ENCODE measurements around the gene ATG4D. TPM values are rescaled to one million over a fixed set of nuclear protein-coding genes. Genes with fewer than 3 reads are reported as not detected.
"Not testable (repeated sequence)": the region's sequence is repeated elsewhere in the genome, so short reads cannot be mapped to it uniquely, and the experiment has no call there.

ATG4D gene
- total RNA-seq, 2 donors from 2014 or later, result 47.1 to 61.2 TPM

DNA sequence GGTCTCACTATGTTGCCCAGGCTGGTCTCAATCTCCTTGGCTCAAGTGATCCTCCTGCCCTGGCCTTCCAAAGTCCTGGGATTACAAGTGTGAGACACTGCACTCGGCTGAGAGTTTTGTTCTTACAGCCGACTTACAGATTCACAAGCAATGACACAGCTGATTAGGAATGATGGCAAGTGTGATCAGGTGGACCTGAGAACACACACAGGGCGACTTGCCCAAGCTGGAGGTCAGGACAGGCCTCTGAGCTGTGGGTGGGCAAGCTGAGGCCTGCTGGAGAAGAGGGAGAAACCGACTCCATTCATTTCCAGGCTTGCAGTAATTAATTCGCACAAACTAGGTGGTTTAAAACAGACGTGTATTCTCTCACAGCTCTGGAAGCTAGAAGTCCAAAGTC lies 8.1 kb upstream of the ATG4D start:
- Histone ChIP-seq H3K27me3 (no peaks in the 10 kb centered on the region), H3K36me3 (no peaks in the 10 kb centered on the region), H3K4me1 (no peaks in the 10 kb centered on the region), H3K4me3 (no peak overlapping the region), H3K27ac (no peak overlapping the region), H3K9me3 (no peaks in the 10 kb centered on the region)
- TF ChIP-seq, protein P1, sequence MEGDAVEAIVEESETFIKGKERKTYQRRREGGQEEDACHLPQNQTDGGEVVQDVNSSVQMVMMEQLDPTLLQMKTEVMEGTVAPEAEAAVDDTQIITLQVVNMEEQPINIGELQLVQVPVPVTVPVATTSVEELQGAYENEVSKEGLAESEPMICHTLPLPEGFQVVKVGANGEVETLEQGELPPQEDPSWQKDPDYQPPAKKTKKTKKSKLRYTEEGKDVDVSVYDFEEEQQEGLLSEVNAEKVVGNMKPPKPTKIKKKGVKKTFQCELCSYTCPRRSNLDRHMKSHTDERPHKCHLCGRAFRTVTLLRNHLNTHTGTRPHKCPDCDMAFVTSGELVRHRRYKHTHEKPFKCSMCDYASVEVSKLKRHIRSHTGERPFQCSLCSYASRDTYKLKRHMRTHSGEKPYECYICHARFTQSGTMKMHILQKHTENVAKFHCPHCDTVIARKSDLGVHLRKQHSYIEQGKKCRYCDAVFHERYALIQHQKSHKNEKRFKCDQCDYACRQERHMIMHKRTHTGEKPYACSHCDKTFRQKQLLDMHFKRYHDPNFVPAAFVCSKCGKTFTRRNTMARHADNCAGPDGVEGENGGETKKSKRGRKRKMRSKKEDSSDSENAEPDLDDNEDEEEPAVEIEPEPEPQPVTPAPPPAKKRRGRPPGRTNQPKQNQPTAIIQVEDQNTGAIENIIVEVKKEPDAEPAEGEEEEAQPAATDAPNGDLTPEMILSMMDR (IDR thresholded peaks at IDR 0.05), result no peak
- no peak for DNase-seq (ENCODE audit: low spot score)

DNA sequence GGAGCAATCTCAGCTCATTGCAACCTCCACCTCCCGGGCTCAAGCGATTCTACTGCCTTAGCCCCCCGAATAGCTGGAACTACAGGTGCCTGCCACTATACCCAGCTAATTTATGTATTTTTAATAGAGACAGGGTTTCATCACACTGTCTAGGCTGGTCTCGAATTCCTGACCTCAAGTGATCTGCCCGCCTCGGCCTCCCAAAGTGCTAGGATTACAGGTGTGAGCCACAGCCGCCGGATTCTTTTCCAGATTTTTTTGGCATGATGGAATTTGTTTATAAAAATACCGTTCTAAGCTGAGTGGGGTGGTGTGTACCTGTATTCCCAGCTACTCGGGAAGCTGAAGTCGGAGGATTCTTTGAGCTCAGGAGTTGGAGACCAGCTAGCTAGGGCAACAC lies 6.0 kb upstream of the ATG4D start:
- TF ChIP-seq, protein P1 (IDR thresholded peaks at IDR 0.05), result no peak
- Histone ChIP-seq H3K9me3 (no peaks in the 10 kb centered on the region), H3K4me3 (no peak overlapping the region), H3K27ac (no peak overlapping the region), H3K27me3 (no peaks in the 10 kb centered on the region), H3K4me1 (no peaks in the 10 kb centered on the region), H3K36me3 (no peaks in the 10 kb centered on the region)
- DNase-seq (ENCODE audit: low spot score), result no peak

DNA sequence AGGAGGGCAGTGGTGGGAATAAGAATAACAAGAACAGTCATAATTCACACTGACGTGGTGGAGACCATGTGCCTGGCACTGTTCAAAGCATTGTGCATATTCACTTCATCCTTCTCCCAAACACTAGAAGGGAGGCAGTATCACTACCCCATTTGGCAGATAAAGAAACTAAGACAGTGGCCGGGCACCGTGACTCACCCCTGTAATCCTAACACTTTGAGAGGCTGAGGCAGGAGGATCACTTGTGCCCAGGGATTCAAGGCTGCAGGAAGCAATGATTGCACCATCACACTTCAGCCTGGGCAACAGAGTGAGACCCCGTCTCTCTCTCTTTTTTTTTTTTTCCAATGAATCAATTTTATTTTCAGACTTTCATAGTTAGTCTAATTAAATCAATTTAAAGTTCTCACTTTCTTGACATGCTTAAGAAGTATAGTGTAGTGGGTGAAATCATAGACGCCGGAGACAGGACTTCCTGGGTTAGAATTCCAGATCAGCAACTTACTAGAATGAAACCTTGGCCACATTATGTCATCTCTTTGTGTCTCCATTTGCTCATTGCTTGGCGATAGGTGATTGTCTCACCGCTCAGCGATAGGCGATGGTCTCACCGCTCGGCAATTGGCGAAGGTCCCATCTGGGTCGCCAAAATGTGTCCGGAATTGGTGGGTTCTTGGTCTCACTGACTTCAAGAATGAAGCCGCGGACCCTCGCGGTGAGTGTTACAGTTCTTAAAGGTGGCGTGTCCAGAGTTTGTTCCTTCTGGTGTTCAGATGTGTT lies 5.3 kb upstream of the ATG4D start:
- Histone ChIP-seq H3K27ac (no peak overlapping the region), H3K4me3 (no peak overlapping the region), H3K27me3 (no peaks in the 10 kb centered on the region), H3K36me3 (no peaks in the 10 kb centered on the region), H3K9me3 (no peaks in the 10 kb centered on the region), H3K4me1 (peaks cover 0 to 4% of the 10 kb centered on the region in 2 donors)
- DNase-seq (ENCODE audit: low spot score), result no peak
- TF ChIP-seq, protein P1 (IDR thresholded peaks at IDR 0.05), result no peak

DNA sequence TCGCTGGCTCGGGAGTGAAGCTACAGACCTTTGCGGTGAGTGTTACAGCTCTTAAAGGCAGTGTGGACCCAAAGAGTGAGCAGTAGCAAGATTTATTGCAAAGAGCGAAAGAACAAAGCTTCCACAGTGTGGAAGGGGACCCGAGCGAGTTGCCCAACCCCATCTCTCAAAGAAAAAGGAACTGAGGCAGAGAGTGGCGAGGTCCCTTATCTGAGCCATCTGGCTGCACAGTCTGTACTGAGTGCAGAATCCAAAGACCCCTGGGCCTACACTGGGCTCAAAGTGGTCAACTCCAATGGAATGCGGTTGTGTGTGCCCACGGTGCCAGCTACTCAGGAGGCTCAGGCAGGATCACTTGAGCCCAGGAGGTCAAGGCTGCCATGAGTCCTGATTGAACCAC lies 4.7 kb upstream of the ATG4D start:
- H3K36me3 ChIP-seq; H3K4me1 ChIP-seq; H3K9me3 ChIP-seq; H3K27me3 ChIP-seq; H3K4me3 ChIP-seq; DNase-seq (ENCODE audit: low spot score); H3K27ac ChIP-seq: not testable (repeated sequence)

DNA sequence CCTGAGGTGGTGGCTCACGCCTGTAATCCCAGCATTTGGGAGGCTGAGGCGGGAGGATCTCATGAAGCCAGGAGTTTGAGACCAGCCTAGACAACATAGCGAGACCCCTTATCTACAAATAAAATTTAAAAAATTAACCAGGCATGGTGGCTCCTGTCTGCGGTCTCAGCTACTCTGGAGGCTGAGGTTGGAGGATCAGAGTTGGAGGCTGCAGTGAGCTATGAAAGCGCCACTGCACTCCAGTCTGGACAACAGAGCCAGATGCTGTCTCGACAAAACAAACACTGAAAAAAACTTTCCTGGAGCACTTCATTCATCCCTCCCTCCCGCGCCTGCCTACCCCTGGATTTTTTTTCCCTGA lies 665 bp upstream of the ATG4D start:
- Histone ChIP-seq H3K36me3 (peaks cover 11% of the 10 kb centered on the region), H3K27ac (peak overlapping the region in 1 of 2 donors; percentile 94), H3K4me1 (peaks cover 0 to 25% of the 10 kb centered on the region in 2 donors), H3K27me3 (no peaks in the 10 kb centered on the region), H3K9me3 (no peaks in the 10 kb centered on the region), H3K4me3 (peak overlapping the region in 1 of 2 donors; percentile 100)
- no peak for DNase-seq (ENCODE audit: low spot score)
- TF ChIP-seq, protein P1 (IDR thresholded peaks at IDR 0.05), result no peak

DNA sequence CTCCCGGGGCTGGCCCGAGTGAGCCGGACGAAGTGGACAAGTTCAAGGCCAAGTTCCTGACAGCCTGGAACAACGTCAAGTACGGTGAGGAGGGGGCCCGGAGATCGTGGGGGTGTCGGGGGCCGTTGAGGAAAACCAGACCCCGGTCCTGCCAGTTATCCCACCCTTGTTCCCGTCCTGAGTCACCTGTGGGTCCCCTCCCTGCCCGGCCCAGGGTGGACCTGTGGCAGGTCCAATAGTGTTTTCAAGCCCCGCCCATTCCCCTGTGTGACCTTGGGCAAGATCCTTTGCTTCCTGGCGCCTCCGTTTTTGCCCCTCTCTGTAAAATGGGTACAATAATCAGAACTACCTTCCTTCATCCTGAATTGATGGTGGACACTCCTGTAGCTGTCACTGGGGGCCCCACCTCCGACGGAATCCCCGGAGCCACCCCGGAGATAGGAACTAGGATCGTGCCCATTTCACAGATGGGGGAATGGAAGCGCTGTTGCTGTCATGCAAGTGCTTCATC lies 593 bp downstream of the ATG4D start:
- Histone ChIP-seq H3K36me3 (peaks cover 16% of the 10 kb centered on the region), H3K4me3 (peak overlapping the region; percentile 82 to 100), H3K9me3 (no peaks in the 10 kb centered on the region), H3K4me1 (peaks cover 0 to 25% of the 10 kb centered on the region in 2 donors), H3K27ac (peak overlapping the region; percentile 88 to 94), H3K27me3 (no peaks in the 10 kb centered on the region)
- DNase-seq (ENCODE audit: low spot score), result no peak
- TF ChIP-seq, protein P1 (IDR thresholded peaks at IDR 0.05), result no peak

Data from right atrium auricular region (tissue), 2 donors.